WERI-Rb-1 (cell line): ENCODE data around the gene POFUT1.
"Not testable (repeated sequence)": the region's sequence is repeated elsewhere in the genome, so short reads cannot be mapped to it uniquely, and the experiment has no call there.

Experiments used
- DNase-seq: peaks from one replicate; pipeline ENCODE4 v3.0.0-alpha.2; 2020
- H3K27ac ChIP-seq: fragments of 250-450 bp; sonication (Bioruptor Pico); 2 replicates; pipeline ENCODE4 v1.5.1; 2020; ENCODE audit warnings: mild to moderate bottlenecking, moderate library complexity
- H3K27me3 ChIP-seq: fragments of 250-450 bp; sonication (Bioruptor Pico); 2 replicates; pipeline ENCODE4 v1.5.1; 2021; ENCODE audit warnings: mild to moderate bottlenecking, low read depth, moderate library complexity; ENCODE audit not compliant: insufficient read depth, severe bottlenecking
- H3K36me3 ChIP-seq: fragments of 250-450 bp; sonication (Bioruptor Pico); 2 replicates; pipeline ENCODE4 v1.5.1; 2020; ENCODE audit warnings: mild to moderate bottlenecking, moderate library complexity
- H3K4me3 ChIP-seq: 2 replicates; pipeline ENCODE4 v1.5.1; 2011; ENCODE audit warnings: low read depth, mild to moderate bottlenecking, control low read depth, low read length
- H3K9me3 ChIP-seq: fragments of 250-450 bp; sonication (Bioruptor Pico); 2 replicates; pipeline ENCODE4 v1.5.1; 2021; ENCODE audit warnings: mild to moderate bottlenecking, moderate library complexity; ENCODE audit not compliant: severe bottlenecking
- TF ChIP-seq, protein P1 (sequence below): IDR thresholded peaks from 2 replicates; pipeline ENCODE4 v1.5.1; 2011; ENCODE audit warnings: low read depth, mild to moderate bottlenecking, control low read depth, inconsistent platforms, low read length

POFUT1 gene

GRCh38 chr20:32190616-32191415 lies 16.9 kb upstream of the POFUT1 start:
- DNase-seq, result peak; percentile 43
- H3K4me3 ChIP-seq, result peak overlapping the region; percentile 66
- H3K27ac ChIP-seq, result peak overlapping the region; percentile 96

GRCh38 chr20:32191422-32191821 lies 16.3 kb upstream of the POFUT1 start:
- Histone ChIP-seq H3K9me3 (no peaks in the 10 kb centered on the region), H3K27me3 (no peaks in the 10 kb centered on the region), H3K27ac (peak overlapping the region; percentile 96), H3K36me3 (peaks cover 35% of the 10 kb centered on the region), H3K4me3 (no peak overlapping the region)
- TF ChIP-seq, protein P1, sequence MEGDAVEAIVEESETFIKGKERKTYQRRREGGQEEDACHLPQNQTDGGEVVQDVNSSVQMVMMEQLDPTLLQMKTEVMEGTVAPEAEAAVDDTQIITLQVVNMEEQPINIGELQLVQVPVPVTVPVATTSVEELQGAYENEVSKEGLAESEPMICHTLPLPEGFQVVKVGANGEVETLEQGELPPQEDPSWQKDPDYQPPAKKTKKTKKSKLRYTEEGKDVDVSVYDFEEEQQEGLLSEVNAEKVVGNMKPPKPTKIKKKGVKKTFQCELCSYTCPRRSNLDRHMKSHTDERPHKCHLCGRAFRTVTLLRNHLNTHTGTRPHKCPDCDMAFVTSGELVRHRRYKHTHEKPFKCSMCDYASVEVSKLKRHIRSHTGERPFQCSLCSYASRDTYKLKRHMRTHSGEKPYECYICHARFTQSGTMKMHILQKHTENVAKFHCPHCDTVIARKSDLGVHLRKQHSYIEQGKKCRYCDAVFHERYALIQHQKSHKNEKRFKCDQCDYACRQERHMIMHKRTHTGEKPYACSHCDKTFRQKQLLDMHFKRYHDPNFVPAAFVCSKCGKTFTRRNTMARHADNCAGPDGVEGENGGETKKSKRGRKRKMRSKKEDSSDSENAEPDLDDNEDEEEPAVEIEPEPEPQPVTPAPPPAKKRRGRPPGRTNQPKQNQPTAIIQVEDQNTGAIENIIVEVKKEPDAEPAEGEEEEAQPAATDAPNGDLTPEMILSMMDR, result no peak
- DNase-seq, result no peak

More at GRCh38 chr20:32190616-32191415, 16.9 kb upstream of the POFUT1 start:
- Histone ChIP-seq H3K9me3 (no peaks in the 10 kb centered on the region), H3K27me3 (no peaks in the 10 kb centered on the region), H3K36me3 (peaks cover 29% of the 10 kb centered on the region)
- TF ChIP-seq, protein P1, result no peak

GRCh38 chr20:32191873-32192272 lies 15.8 kb upstream of the POFUT1 start:
- Histone ChIP-seq H3K27me3 (no peaks in the 10 kb centered on the region), H3K9me3 (no peaks in the 10 kb centered on the region), H3K27ac (no peak overlapping the region), H3K4me3 (no peak overlapping the region), H3K36me3 (peaks cover 40% of the 10 kb centered on the region)
- TF ChIP-seq, protein P1, result no peak
- no peak for DNase-seq

DNA sequence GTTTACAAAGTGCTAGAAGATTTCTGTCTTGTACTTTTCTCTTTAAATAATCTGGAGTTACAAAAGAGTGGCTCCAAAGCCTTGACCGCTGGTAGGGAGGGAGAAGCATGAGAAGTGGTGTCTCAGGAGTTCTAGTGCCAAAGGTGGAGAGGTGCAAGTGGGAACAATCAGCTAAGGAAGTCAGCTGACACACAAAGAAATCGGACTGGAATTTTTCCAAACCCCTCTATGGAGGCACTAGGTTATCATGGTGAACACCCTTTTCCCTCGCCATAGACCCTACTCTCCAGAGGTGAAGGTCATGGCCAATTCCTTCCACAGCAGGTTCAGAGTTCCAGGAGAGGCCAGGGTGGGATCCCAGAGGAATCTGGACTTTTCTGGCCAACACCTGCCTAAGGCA lies 15.0 kb upstream of the POFUT1 start:
- Histone ChIP-seq H3K36me3 (peaks cover 48% of the 10 kb centered on the region), H3K9me3 (no peaks in the 10 kb centered on the region), H3K4me3 (no peak overlapping the region), H3K27me3 (no peaks in the 10 kb centered on the region), H3K27ac (no peak overlapping the region)
- no peak for DNase-seq
- TF ChIP-seq, protein P1, result no peak

DNA sequence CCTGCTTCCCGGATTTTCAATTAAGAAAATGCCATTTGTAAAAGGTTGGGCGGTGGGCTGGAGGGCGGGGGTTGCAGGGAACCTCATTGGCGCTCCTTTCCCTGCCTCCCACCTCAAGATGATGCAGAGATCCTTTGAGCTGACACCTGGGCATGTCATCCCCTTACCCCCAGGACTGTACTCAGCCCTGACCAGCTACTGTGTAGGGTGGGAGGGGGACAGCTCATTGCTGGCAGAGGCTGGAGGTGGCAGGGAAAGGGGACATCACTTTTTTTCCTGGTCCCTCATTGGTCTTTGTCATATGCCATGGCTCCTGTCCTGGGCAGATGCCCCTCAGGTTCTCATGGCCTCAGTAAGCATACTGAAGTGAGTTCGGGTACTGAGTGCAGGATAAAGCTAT lies 14.3 kb upstream of the POFUT1 start:
- not testable (repeated sequence) for H3K27me3 ChIP-seq, H3K27ac ChIP-seq, H3K9me3 ChIP-seq, DNase-seq, H3K4me3 ChIP-seq
- peaks cover 55% of the 10 kb centered on the region for H3K36me3 ChIP-seq

GRCh38 chr20:32193996-32194395 lies 13.7 kb upstream of the POFUT1 start:
- H3K36me3 ChIP-seq, result peaks cover 56% of the 10 kb centered on the region

More at GRCh38 chr20:32193996-32194395, 13.7 kb upstream of the POFUT1 start:
- H3K4me3 ChIP-seq, result no peak overlapping the region
- H3K27ac ChIP-seq, result no peak overlapping the region
- H3K9me3 ChIP-seq, result no peaks in the 10 kb centered on the region
- TF ChIP-seq, protein P1, result no peak
- H3K27me3 ChIP-seq, result no peaks in the 10 kb centered on the region
- DNase-seq, result no peak
